AG09309 (cell line): ENCODE results near the gene MUC13.

Experiments
- DNase-seq: peaks from one replicate; pipeline ENCODE4 v3.0.0-alpha.2; 2010; ENCODE audit warnings: low read depth
- H3K4me3 ChIP-seq: 2 replicates; pipeline ENCODE4 v1.5.1; 2011; ENCODE audit warnings: mild to moderate bottlenecking, low read depth, low read length, moderate library complexity; ENCODE audit not compliant: control insufficient read depth
- TF ChIP-seq, protein P1 (sequence below): IDR thresholded peaks from 2 replicates; pipeline ENCODE4 v1.5.1; 2011; ENCODE audit warnings: mild to moderate bottlenecking, low read depth, low read length, inconsistent platforms; ENCODE audit not compliant: insufficient read depth, control insufficient read depth; ENCODE audit errors: missing control alignments

The MUC13 gene

DNA sequence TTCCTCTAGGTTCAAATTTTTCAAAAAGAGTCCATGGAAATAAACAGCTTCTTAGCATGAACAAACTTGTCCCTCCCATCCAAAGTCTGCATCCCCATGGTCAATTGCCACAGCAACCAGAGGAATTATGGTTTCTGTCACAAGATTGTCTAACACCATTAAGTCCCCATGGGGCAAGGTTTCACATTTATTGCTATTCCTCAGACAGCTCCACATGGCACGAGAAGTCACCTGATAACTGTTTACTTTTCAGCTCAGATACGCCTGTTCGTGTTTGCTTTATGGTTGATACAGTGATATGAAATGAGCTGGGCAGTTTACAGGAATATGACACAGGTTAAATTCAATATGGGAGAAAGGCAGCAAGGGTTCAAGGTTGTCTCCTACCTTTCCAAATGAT, 37.9 kb upstream of the MUC13 start:
- TF ChIP-seq, protein P1, sequence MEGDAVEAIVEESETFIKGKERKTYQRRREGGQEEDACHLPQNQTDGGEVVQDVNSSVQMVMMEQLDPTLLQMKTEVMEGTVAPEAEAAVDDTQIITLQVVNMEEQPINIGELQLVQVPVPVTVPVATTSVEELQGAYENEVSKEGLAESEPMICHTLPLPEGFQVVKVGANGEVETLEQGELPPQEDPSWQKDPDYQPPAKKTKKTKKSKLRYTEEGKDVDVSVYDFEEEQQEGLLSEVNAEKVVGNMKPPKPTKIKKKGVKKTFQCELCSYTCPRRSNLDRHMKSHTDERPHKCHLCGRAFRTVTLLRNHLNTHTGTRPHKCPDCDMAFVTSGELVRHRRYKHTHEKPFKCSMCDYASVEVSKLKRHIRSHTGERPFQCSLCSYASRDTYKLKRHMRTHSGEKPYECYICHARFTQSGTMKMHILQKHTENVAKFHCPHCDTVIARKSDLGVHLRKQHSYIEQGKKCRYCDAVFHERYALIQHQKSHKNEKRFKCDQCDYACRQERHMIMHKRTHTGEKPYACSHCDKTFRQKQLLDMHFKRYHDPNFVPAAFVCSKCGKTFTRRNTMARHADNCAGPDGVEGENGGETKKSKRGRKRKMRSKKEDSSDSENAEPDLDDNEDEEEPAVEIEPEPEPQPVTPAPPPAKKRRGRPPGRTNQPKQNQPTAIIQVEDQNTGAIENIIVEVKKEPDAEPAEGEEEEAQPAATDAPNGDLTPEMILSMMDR: no peak
- H3K4me3 ChIP-seq: no peak overlapping the region
- no peak for DNase-seq

GRCh38 chr3:124969963-124970722, 35.6 kb upstream of the MUC13 start:
- no peak for DNase-seq
- TF ChIP-seq, protein P1: no peak
- H3K4me3 ChIP-seq: no peak overlapping the region

DNA sequence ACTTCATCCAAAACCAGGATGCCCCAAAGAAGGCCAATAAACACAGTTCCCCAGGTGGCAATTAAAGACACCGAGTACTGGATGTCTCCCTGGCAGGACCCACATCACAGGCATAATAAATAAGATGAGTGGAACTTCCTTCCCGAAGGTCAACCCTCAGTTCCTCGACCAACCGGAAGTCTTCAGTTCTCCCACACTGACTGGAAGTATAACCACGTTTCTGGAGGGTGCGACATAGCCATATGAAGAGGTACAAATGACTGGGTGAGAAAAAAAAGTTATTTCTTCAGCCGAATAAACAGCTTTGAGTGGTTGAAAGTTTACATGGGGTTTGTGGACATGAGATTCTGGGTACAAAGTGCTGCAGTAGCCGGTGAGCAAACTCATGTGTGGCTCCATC, 34.6 kb upstream of the MUC13 start:
- H3K4me3 ChIP-seq: no peak overlapping the region
- no peak for DNase-seq
- TF ChIP-seq, protein P1: no peak

DNA sequence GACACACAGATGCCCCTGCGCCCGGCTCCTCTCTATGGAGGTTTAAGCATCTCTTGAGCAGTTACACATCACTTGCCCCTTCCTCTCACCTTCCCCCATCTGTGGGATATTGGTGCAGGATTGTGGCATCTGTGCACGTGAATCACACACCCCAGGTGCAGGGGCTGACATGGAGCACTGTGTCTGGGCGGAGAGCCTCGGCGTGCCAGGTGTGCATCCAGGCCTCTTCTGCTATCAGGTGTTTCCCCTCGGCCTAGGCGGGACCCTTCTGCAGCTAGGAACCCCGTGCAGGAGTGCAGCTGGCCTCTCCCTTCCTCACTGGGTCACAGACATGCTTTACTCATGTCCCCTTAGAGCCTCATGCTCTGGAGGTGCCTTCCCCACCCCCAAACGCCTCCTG, 33.4 kb upstream of the MUC13 start:
- TF ChIP-seq, protein P1: no peak
- no peak for DNase-seq
- H3K4me3 ChIP-seq: no peak overlapping the region

GRCh38 chr3:124966521-124967445, 32.2 kb upstream of the MUC13 start:
- TF ChIP-seq, protein P1: no peak
- no peak for DNase-seq
- no peak overlapping the region for H3K4me3 ChIP-seq

GRCh38 chr3:124965413-124965812, 30.9 kb upstream of the MUC13 start:
- no peak for DNase-seq
- no peak overlapping the region for H3K4me3 ChIP-seq
- TF ChIP-seq, protein P1: no peak
